HL-60 (cell line): ENCODE data around the gene L3MBTL2.

Experiments used
- DNase-seq, 2 experiments: peaks; one replicate each; pipeline ENCODE4 v3.0.0-alpha.2; 2010 to 2020; ENCODE audit warnings: low read depth in 1 of 2, low spot score in 1 of 2
- H3K27ac ChIP-seq: fragments of 250-450 bp; sonication (Bioruptor Pico); replicated peaks from 2 replicates; pipeline ENCODE4 v1.5.1; 2020; ENCODE audit warnings: mild to moderate bottlenecking, moderate library complexity
- H3K27me3 ChIP-seq: fragments of 250-450 bp; sonication (Bioruptor Pico); 2 replicates; pipeline ENCODE4 v1.5.1; 2021; ENCODE audit warnings: mild to moderate bottlenecking, moderate library complexity; ENCODE audit not compliant: insufficient read depth, poor library complexity, severe bottlenecking
- H3K4me3 ChIP-seq: replicated peaks from 2 replicates; pipeline ENCODE4 v1.5.1; 2011; ENCODE audit warnings: mild to moderate bottlenecking, control low read depth, low read length; ENCODE audit not compliant: insufficient read depth
- CTCF ChIP-seq: IDR thresholded peaks from one replicate; pipeline ENCODE4 v1.5.1; 2011; ENCODE audit warnings: low read length, control low read depth, inconsistent platforms; ENCODE audit not compliant: insufficient read depth
- GABPA ChIP-seq: IDR thresholded peaks from 2 replicates; pipeline ENCODE4 v1.6.1; 2012; ENCODE audit warnings: low read depth
- POLR2AphosphoS5 ChIP-seq: IDR thresholded peaks from 2 replicates; pipeline ENCODE4 v1.6.1; 2012; ENCODE audit warnings: low read depth
- REST ChIP-seq: IDR thresholded peaks from 2 replicates; pipeline ENCODE4 v1.6.1; 2012; ENCODE audit warnings: low read depth; ENCODE audit not compliant: insufficient replicate concordance
- SPI1 ChIP-seq: IDR thresholded peaks from 2 replicates; pipeline ENCODE4 v1.6.1; 2012; ENCODE audit warnings: low read depth, mild to moderate bottlenecking, borderline replicate concordance

L3MBTL2 gene

GRCh38 chr22:41171996-41172395 is 33.1 kb upstream of the L3MBTL2 start:
- H3K27me3 ChIP-seq = no peaks in the 10 kb centered on the region
- no peak for DNase-seq
- no peak overlapping the region for H3K27ac ChIP-seq
- no peak for TF ChIP-seq GABPA
- no peak for TF ChIP-seq CTCF
- TF ChIP-seq SPI1 = no peak
- no peak for TF ChIP-seq REST
- no peak for TF ChIP-seq POLR2AphosphoS5
- no peak overlapping the region for H3K4me3 ChIP-seq

GRCh38 chr22:41175546-41175945 is 29.6 kb upstream of the L3MBTL2 start:
- DNase-seq = no peak
- no peak for TF ChIP-seq REST
- no peak for TF ChIP-seq CTCF
- no peak for TF ChIP-seq POLR2AphosphoS5
- no peak for TF ChIP-seq GABPA
- TF ChIP-seq SPI1 = no peak
- H3K27ac ChIP-seq = no peak overlapping the region

GRCh38 chr22:41177040-41177621 is 28.0 kb upstream of the L3MBTL2 start:
- Histone ChIP-seq H3K27me3 (no peaks in the 10 kb centered on the region), H3K4me3 (no peak overlapping the region), H3K27ac (no peak overlapping the region)
- TF ChIP-seq CTCF (no peak), REST (no peak), POLR2AphosphoS5 (no peak), GABPA (no peak), SPI1 (no peak)
- DNase-seq = no peak

More at GRCh38 chr22:41175546-41175945, 29.6 kb upstream of the L3MBTL2 start:
- Histone ChIP-seq H3K4me3 (no peak overlapping the region), H3K27me3 (no peaks in the 10 kb centered on the region)
